Measurements from ENCODE around the gene WDR36. TPM values are rescaled to one million over a fixed set of nuclear protein-coding genes. Genes with fewer than 3 reads are reported as not detected.

WDR36 gene
- total and polyA plus RNA-seq, 9 of the 15 experiments (the other 6 are each of a cell fraction or from before 2014, with no cell fraction given): 25.7 to 68.0 (median 41.5) TPM

DNA sequence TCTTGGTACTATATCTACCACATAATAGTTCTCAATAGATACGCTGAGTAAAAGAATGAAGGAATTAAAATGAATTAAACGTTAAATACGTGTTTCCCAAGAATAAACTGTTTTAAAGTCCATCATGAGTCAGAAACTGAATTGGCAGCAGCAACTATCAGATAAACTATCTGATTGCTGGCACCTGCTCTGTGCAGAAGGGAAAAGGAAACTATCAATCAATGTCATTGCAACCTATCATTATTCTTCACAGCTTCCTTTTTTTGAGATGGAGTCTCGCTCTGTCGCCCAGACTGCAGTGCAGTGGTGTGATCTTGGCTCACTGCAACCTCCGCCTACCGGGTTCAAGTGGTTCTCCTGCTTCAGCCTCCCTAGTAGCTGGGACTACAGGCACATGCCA, 8.8 kb upstream of the WDR36 start (continued):
- TF ChIP-seq ZNF766 (CRISPR knock-in tag; conservative IDR thresholded peaks at IDR 0.05) (0 out of 2 replicates have a peak, but pooled peaks have one; percentile 43), SMARCC2 (IDR thresholded peaks at IDR 0.05; ENCODE audit: low read depth) (peak; percentile 72; the same call in 1 of the 2 replicates), CEBPB (tag; IDR thresholded peaks at IDR 0.05) (no peak), PHF20 (IDR thresholded peaks at IDR 0.05; ENCODE audit: partially characterized antibody) (no peak), CREB1 (IDR thresholded peaks at IDR 0.05) (no peak), CREB1 (CRISPR knock-in tag; IDR thresholded peaks at IDR 0.05) (no peak), TCF3 (CRISPR knock-in tag; IDR thresholded peaks at IDR 0.05) (peak; percentile 74), ZNF57 (CRISPR knock-in tag; IDR thresholded peaks at IDR 0.05) (no peak), L3MBTL2 (IDR thresholded peaks at IDR 0.05) (0 out of 2 replicates have a peak, but pooled peaks have one; percentile 30), PRPF4 (IDR thresholded peaks at IDR 0.05; ENCODE audit: insufficient read depth, low read depth, low read length, poor library complexity, severe bottlenecking) (no peak), PML (IDR thresholded peaks at IDR 0.05; ENCODE audit: low read length) (peak; percentile 74; the same call in 1 of the 2 replicates), MYC (IDR thresholded peaks at IDR 0.05; ENCODE audit: low read depth, low read length) (peak; percentile 39; the same call in 1 of the 2 replicates), MYC (CRISPR knock-in tag; IDR thresholded peaks at IDR 0.05; ENCODE audit: borderline replicate concordance, low read depth) (no peak), SMAD1 (IDR thresholded peaks at IDR 0.05; ENCODE audit: low read depth, low read length, partially characterized antibody) (no peak), DPF2 (IDR thresholded peaks at IDR 0.05) (peak; percentile 78), GATA2 (CRISPR knock-in tag; IDR thresholded peaks at IDR 0.05) (peak; percentile 21; the same call in 1 of the 2 replicates), ZNF184 (CRISPR knock-in tag; IDR thresholded peaks at IDR 0.05) (no peak), TEAD4 (IDR thresholded peaks at IDR 0.05; ENCODE audit: low read length) (peak; percentile 83), TEAD4 (CRISPR knock-in tag; IDR thresholded peaks at IDR 0.05; ENCODE audit: borderline replicate concordance) (no peak), ETV6 (IDR thresholded peaks at IDR 0.05; ENCODE audit: borderline replicate concordance in 1 of 2, low read depth in 2 of 2, low read length in 1 of 2) (peak in 1 of 2 experiments; percentile 68; a peak in 2 of 4 replicates), ETV6 (CRISPR knock-in tag; IDR thresholded peaks at IDR 0.05; ENCODE audit: borderline replicate concordance) (no peak), NELFE (IDR thresholded peaks at IDR 0.05; ENCODE audit: insufficient read depth, insufficient read length) (no peak), CTBP1 (IDR thresholded peaks at IDR 0.05; ENCODE audit: borderline replicate concordance) (peak; percentile 92), MTA1 (IDR thresholded peaks at IDR 0.05; ENCODE audit: borderline replicate concordance) (peak; percentile 51; the same call in 1 of the 2 replicates), SLC30A9 (CRISPR knock-in tag; IDR thresholded peaks at IDR 0.05) (no peak)
- TF ChIP-seq, protein P1, sequence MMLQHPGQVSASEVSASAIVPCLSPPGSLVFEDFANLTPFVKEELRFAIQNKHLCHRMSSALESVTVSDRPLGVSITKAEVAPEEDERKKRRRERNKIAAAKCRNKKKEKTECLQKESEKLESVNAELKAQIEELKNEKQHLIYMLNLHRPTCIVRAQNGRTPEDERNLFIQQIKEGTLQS (IDR thresholded peaks at IDR 0.05): peak; percentile 45; the same call in 1 of the 2 replicates
- TF ChIP-seq, protein P1 (CRISPR knock-in tag; conservative IDR thresholded peaks at IDR 0.05): no peak
